HG02870 (cell line): ENCODE measurements around the gene CERK.

Experiments
- ATAC-seq: cut with Tn5 transposase; IDR thresholded peaks from one replicate; pipeline ENCODE4 v1.9.1; 2021; ENCODE audit warnings: mild to moderate bottlenecking, moderate library complexity; ENCODE audit not compliant: unreplicated experiment

Gene CERK

GRCh38 chr22:46665151-46665695, 72.8 kb downstream of the CERK start:
- ATAC-seq, result no peak

GRCh38 chr22:46664301-46664855, 73.7 kb downstream of the CERK start:
- ATAC-seq, result no peak

GRCh38 chr22:46663436-46664100, 74.5 kb downstream of the CERK start:
- ATAC-seq, result no peak

DNA sequence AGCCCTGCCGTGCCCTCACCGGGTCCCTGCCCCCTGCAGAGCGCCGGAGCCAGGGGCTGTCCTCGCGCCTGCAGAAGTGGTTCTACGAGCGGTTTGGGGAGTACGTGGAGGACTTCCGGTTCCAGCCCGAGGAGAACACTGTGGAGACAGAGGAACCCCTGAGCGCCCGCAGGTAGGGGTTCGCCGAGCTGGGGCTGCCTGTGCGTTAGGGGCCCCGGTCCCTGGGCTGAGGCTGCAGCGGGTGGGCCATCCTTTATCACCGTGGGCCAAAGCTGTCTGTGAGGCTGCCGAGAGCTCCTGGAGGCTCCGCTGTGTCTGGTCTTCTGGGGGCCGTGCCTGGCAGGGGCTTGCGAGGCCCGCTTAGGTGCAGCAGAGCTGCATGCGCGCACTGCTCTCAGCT, 75.1 kb downstream of the CERK start:
- no peak for ATAC-seq

DNA sequence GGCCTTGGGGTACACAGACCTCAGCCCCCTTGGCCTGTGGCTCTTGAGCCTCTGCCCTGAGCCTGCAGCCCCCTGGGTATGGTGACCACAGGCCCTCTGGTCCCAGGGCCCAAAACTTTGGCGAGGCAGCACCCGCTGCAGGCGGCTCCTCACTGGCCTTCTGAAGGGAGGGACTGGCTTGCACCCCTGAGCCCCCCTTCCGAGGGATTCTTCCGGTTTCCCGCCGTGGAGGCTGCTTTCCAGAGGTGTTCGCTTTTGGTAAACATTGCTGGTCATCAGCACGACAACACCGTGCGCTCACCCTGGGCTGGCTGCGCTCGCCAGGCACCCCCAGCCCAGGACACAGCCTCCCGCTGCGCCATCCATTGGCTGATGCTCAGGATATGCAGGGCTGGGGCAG, 75.8 kb downstream of the CERK start:
- no peak for ATAC-seq

GRCh38 chr22:46661221-46661851, 76.7 kb downstream of the CERK start:
- ATAC-seq, result no peak

DNA sequence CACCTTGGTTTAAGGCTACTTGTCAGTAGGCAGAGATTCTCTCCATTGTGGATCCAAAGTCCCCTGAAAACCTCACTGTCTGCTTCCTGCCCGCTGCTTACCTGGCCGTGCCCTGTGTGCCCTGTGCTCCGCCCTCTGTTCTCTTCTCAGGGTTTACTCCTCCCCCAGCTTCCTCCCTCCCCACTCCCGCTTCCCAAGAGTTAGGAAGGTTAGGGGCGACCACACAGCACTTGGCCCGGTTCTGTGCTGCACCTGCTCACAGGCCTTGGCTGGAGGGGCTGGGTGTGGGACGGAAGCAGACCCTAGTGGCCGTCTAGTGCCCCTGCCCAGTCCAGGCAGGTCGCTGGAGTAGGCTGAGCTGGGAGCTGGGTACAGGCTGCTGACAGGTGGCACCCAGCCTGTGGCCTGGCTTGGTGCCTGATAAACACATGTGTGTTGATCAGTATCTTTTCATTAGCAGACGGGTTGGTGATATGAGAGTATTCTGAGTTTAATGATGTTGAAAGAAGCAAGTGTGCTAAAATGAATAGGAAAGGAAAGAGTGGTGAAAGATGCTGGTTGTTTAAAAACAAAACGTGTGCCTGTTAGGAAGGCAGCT, 77.3 kb downstream of the CERK start:
- no peak for ATAC-seq

GRCh38 chr22:46659791-46660186, 78.3 kb downstream of the CERK start:
- ATAC-seq, result no peak

GRCh38 chr22:46659059-46659790, 78.8 kb downstream of the CERK start:
- no peak for ATAC-seq

DNA sequence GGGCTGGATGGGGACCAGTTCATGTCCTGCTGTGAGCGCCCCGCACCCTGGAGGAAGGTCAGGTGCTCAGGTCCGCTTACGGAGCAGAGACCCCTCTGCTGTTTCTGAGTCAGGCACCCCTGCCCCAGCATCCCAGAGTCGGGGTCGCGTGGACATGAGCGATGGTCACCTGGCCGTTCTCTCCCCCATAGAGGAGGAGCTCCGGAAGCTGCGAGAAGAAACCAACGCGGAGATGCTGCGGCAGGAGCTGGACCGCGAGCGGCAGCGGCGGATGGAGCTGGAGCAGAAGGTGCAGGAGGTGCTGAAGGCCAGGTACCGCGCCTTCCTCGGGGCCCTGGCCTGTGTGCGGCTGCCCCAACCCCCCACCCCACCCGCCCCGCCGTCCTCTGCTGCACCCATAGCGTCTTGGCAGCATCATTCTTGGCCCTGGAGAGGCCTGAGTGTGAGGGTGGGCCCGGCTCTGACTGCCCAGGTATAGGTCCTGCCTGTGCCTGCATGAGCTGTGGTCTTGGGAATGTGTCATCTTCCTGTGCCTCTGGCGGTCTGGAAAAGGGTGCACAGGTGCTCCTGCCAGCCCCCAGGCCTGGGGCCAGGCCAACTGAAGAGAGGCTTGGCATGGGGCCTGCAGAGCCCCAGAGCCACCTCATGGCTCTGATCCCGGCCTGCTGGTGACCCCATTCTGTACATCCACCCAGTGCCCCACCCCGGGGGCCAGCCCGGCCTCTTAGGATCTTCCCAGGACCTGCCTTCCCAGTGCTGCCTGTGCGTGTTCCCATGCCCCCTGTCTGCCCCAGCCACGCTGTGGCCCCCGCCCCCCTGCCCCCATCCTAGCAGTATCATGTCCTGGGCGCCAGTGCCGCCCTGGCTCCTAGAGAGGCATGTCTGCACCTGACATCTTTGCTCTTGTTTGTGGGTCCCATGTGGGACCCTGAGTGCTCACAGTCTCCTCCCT, 79.8 kb downstream of the CERK start:
- no peak for ATAC-seq

DNA sequence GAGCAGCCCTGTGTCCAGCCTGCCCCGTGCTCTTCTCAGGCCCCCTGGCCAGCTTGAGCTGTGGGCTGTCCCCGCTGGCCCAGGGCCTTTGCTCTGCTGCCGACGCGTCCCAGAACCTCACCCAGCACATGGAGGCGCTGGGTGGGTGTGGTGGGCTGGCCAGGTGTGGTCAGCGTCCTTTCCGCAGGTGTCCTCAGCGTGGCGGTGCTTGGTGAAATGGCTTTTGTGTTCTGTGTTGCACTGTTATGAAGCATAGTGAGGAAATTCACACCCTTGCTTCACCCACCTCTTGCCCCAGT, 80.4 kb downstream of the CERK start:
- no peak for ATAC-seq

- no peak for ATAC-seq
Observed at GRCh38 chr22:46656856-46657654, 81.0 kb downstream of the CERK start.

GRCh38 chr22:46655861-46656608, 82.0 kb downstream of the CERK start:
- no peak for ATAC-seq

DNA sequence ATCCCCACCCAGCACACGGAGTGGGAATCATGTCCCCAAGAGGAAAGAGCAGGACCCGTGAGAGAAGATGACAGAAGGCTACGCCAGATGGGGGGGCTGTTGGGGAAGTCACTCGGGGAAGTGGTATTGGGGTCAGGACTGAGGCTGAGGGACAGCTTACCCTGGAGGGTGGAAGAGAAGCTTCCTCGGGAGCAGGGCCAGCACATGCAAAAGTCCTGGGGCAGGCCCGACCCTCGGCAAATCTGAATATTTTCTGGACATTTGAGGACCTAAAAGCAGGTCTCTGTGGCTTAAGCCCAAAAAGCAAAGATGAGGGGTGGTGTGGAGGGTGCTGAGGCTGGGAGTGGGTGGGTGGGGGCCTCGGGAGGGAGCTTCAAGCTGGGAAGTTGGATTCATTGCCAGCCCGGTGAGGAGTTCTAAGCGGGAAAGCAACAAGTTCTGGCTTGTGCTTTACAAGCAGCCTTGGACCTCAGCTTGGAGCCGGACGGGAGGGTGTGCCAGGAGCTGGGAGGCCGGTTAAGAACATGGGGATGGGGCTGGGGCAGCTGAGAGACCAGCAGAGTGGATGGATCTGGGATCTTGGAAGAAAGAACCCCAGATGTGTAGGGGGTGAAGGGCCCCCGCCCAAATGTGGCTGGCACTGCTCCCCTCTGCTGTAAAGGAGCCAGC, 83.0 kb downstream of the CERK start:
- ATAC-seq, result no peak

GRCh38 chr22:46654426-46654825, 83.6 kb downstream of the CERK start:
- ATAC-seq, result no peak

- no peak for ATAC-seq
Observed at GRCh38 chr22:46653596-46653995, 84.5 kb downstream of the CERK start.

- ATAC-seq, result no peak
Observed at GRCh38 chr22:46652847-46653331, 85.2 kb downstream of the CERK start.
